CD4-positive, alpha-beta T cell treated with Interleukin-12 subunit alpha and Interleukin-12 subunit beta, for 1 hour (primary cell): ENCODE data around the gene FRRS1L.
A peak's percentile ranks its signal among the peaks of the same experiment; 100 is the strongest.

Source experiments
- DNase-seq: peaks from one replicate; pipeline ENCODE4 v3.0.0-alpha.2; 2020

Gene FRRS1L

GRCh38 chr9:109166771-109167601 lies at the start of gene FRRS1L:
FRRS1L (minus strand) TSS chr9:109167249; CDS start chr9:109167138, 111 bp downstream.
- no peak for DNase-seq

GRCh38 chr9:109214414-109214813 lies 47.4 kb upstream of the FRRS1L start:
- DNase-seq = no peak

- DNase-seq = no peak
Measured at GRCh38 chr9:109213285-109214121, 46.5 kb upstream of the FRRS1L start.

GRCh38 chr9:109212768-109213167 lies 45.7 kb upstream of the FRRS1L start:
- no peak for DNase-seq

GRCh38 chr9:109206670-109207069 lies 39.6 kb upstream of the FRRS1L start:
- DNase-seq = no peak

GRCh38 chr9:109205526-109205925 lies 38.5 kb upstream of the FRRS1L start:
- no peak for DNase-seq

- DNase-seq = no peak
Measured at GRCh38 chr9:109203761-109204360, 36.8 kb upstream of the FRRS1L start.

- no peak for DNase-seq
Measured at GRCh38 chr9:109199676-109200075, 32.6 kb upstream of the FRRS1L start.

- DNase-seq = peak; percentile 5
Measured at GRCh38 chr9:109198736-109199382, 31.8 kb upstream of the FRRS1L start.

- no peak for DNase-seq
Measured at GRCh38 chr9:109193974-109194556, 27.0 kb upstream of the FRRS1L start.

GRCh38 chr9:109192732-109193361 lies 25.8 kb upstream of the FRRS1L start:
- DNase-seq = no peak

- DNase-seq = no peak
Measured at GRCh38 chr9:109191746-109192145, 24.7 kb upstream of the FRRS1L start.

- DNase-seq = no peak
Measured at GRCh38 chr9:109190151-109190550, 23.1 kb upstream of the FRRS1L start.

- DNase-seq = no peak
Measured at GRCh38 chr9:109186857-109187520, 19.9 kb upstream of the FRRS1L start.

- DNase-seq = no peak
Measured at GRCh38 chr9:109182940-109183798, 16.1 kb upstream of the FRRS1L start.

GRCh38 chr9:109182550-109182939 lies 15.5 kb upstream of the FRRS1L start:
- DNase-seq = no peak

GRCh38 chr9:109181284-109181683 lies 14.2 kb upstream of the FRRS1L start:
- peak; percentile 13 for DNase-seq

- DNase-seq = no peak
Measured at GRCh38 chr9:109179801-109180523, 12.9 kb upstream of the FRRS1L start.

- no peak for DNase-seq
Measured at GRCh38 chr9:109176963-109177362, 9.9 kb upstream of the FRRS1L start.

GRCh38 chr9:109176386-109176785 lies 9.3 kb upstream of the FRRS1L start:
- DNase-seq = no peak
